HL-60/S4 treated with phorbol 12-myristate 13-acetate at 8.2 ng/mL for 4 days and 3 days (cell line): ENCODE data around the gene COL26A1.

Experiments used
- in situ Hi-C: fragments of 300-500 bp; cut with MboI; formaldehyde crosslinking; loops from 2 replicates; pipeline ENCODE4 v1.15.0; 2022; ENCODE audit warnings: low sequenced_read_pairs

The COL26A1 gene

GRCh38 chr7:101368422-101369165, 5.9 kb downstream of the COL26A1 start:
- in situ Hi-C loops, result loop anchor here (25.0 kb wide), 1 partner anchor 894 kb away; no protein-coding TSS in a partner anchor

GRCh38 chr7:101370836-101371235, 8.2 kb downstream of the COL26A1 start:
- in situ Hi-C loops, result loop anchor here (25.0 kb wide), 1 partner anchor 891 kb away; no protein-coding TSS in a partner anchor

- in situ Hi-C loops, result loop anchor here (25.0 kb wide), 1 partner anchor 888 kb away; no protein-coding TSS in a partner anchor
These were observed 11.3 kb downstream of the COL26A1 start for GRCh38 chr7:101373812-101374614.

- in situ Hi-C loops, result loop anchor here (25.0 kb wide), 1 partner anchor 887 kb away; no protein-coding TSS in a partner anchor
These were observed 12.3 kb downstream of the COL26A1 start for GRCh38 chr7:101374990-101375389.

GRCh38 chr7:101376601-101377000, 13.9 kb downstream of the COL26A1 start:
- in situ Hi-C loops, result no loop called here

- in situ Hi-C loops, result no loop called here
These were observed 14.6 kb downstream of the COL26A1 start for GRCh38 chr7:101377189-101377736.

GRCh38 chr7:101378751-101379174, 16.1 kb downstream of the COL26A1 start:
- in situ Hi-C loops, result no loop called here

- in situ Hi-C loops, result no loop called here
These were observed 16.6 kb downstream of the COL26A1 start for GRCh38 chr7:101379302-101379701.

- in situ Hi-C loops, result no loop called here
These were observed 19.0 kb downstream of the COL26A1 start for GRCh38 chr7:101381549-101382111.

GRCh38 chr7:101382937-101383336, 20.3 kb downstream of the COL26A1 start:
- in situ Hi-C loops, result no loop called here

GRCh38 chr7:101386177-101386557, 23.5 kb downstream of the COL26A1 start:
- in situ Hi-C loops, result no loop called here

GRCh38 chr7:101386558-101387231, 24.0 kb downstream of the COL26A1 start:
- in situ Hi-C loops, result no loop called here

GRCh38 chr7:101390901-101391301, 28.2 kb downstream of the COL26A1 start:
- in situ Hi-C loops, result no loop called here

- in situ Hi-C loops, result no loop called here
These were observed 29.3 kb downstream of the COL26A1 start for GRCh38 chr7:101391991-101392390.

GRCh38 chr7:101393865-101394264, 31.2 kb downstream of the COL26A1 start:
- in situ Hi-C loops, result no loop called here

GRCh38 chr7:101395376-101395775, 32.7 kb downstream of the COL26A1 start:
- in situ Hi-C loops, result no loop called here

GRCh38 chr7:101397243-101397642, 34.6 kb downstream of the COL26A1 start:
- in situ Hi-C loops, result no loop called here

GRCh38 chr7:101397770-101398324, 35.2 kb downstream of the COL26A1 start:
- in situ Hi-C loops, result no loop called here

- in situ Hi-C loops, result no loop called here
These were observed 36.0 kb downstream of the COL26A1 start for GRCh38 chr7:101398396-101399289.
